HEK293T (cell line): Measurements from ENCODE around the gene CYP24A1.

Experiments used
- ARNT ChIP-seq: fragments of 450-650 bp; IDR thresholded peaks from 2 replicates; pipeline ENCODE4 v1.6.1; 2017; ENCODE audit warnings: mild to moderate bottlenecking
- BHLHE40 ChIP-seq: fragments of 450-650 bp; IDR thresholded peaks from 2 replicates; pipeline ENCODE4 v1.6.1; 2016; ENCODE audit warnings: mild to moderate bottlenecking, moderate library complexity, borderline replicate concordance
- CTBP1 ChIP-seq: fragments of 450-650 bp; IDR thresholded peaks from 2 replicates; pipeline ENCODE4 v1.6.1; 2016; ENCODE audit warnings: borderline replicate concordance
- FOXA1 ChIP-seq: fragments of 450-650 bp; IDR thresholded peaks from 2 replicates; pipeline ENCODE4 v1.6.1; 2016; ENCODE audit warnings: mild to moderate bottlenecking
- FOXK2 ChIP-seq: fragments of 450-650 bp; IDR thresholded peaks from 2 replicates; pipeline ENCODE4 v1.6.1; 2016; ENCODE audit warnings: mild to moderate bottlenecking
- FOXM1 ChIP-seq: fragments of 450-650 bp; IDR thresholded peaks from 2 replicates; pipeline ENCODE4 v1.6.1; 2017; ENCODE audit warnings: mild to moderate bottlenecking, borderline replicate concordance
- L3MBTL2 ChIP-seq: fragments of 450-650 bp; conservative IDR thresholded peaks from 2 replicates; pipeline ENCODE4 v1.6.1; 2016; ENCODE audit warnings: mild to moderate bottlenecking
- LEF1 ChIP-seq: fragments of 450-650 bp; IDR thresholded peaks from 2 replicates; pipeline ENCODE4 v1.6.1; 2017; ENCODE audit warnings: mild to moderate bottlenecking, borderline replicate concordance
- SP1 ChIP-seq: fragments of 450-650 bp; IDR thresholded peaks from 2 replicates; pipeline ENCODE4 v1.6.1; 2017
- SUZ12 ChIP-seq: fragments of 450-650 bp; IDR thresholded peaks from 2 replicates; pipeline ENCODE4 v1.6.1; 2016; ENCODE audit warnings: mild to moderate bottlenecking
- TARDBP ChIP-seq: fragments of 450-650 bp; IDR thresholded peaks from 2 replicates; pipeline ENCODE4 v1.6.1; 2016
- TF ChIP-seq, protein P1 (sequence below): fragments of 450-650 bp; IDR thresholded peaks from 2 replicates; pipeline ENCODE4 v1.6.1; 2016

DNA sequence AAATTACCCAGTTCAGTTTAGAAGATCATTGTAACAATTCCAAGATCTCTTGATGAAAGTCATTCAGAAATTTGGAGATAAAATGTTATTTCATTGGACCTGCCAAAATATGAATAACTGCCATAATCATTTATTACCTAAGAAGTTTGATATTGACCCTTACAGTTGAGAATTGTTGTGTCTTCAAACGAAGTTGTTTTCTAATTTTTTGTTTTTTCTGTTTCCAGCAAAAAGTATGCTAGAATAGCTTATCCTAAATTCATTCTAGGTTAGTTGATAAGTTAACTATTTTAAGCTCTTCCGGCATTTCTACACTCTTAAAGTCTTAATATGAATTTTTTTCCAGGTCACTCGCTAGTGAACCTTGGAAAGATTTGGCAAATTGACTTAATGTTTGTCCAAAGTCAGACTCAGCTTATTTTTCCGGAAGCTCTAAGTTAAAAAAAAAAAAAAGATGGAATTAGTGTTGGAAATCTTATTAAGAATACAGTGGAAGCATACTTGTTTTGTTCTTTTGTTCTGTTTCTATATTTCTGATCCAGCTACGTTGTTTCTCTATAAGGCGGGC lies 28.9 kb downstream of the CYP24A1 start:
- TF ChIP-seq ARNT (no peak), TARDBP (no peak), FOXA1 (no peak), SUZ12 (no peak), BHLHE40 (no peak), FOXK2 (no peak), CTBP1 (no peak), LEF1 (no peak), SP1 (no peak), L3MBTL2 (no peak), FOXM1 (no peak)
- TF ChIP-seq, protein P1, sequence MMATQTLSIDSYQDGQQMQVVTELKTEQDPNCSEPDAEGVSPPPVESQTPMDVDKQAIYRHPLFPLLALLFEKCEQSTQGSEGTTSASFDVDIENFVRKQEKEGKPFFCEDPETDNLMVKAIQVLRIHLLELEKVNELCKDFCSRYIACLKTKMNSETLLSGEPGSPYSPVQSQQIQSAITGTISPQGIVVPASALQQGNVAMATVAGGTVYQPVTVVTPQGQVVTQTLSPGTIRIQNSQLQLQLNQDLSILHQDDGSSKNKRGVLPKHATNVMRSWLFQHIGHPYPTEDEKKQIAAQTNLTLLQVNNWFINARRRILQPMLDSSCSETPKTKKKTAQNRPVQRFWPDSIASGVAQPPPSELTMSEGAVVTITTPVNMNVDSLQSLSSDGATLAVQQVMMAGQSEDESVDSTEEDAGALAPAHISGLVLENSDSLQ, result no peak
